ENCODE results near the gene NDUFS1. TPM values are rescaled to one million over a fixed set of nuclear protein-coding genes. Genes with fewer than 3 reads are reported as not detected.
"Not testable (repeated sequence)": the region's sequence is repeated elsewhere in the genome, so short reads cannot be mapped to it uniquely, and the experiment has no call there.

Gene NDUFS1
- total RNA-seq, 1 donor from 2014 or later, result 33.6 TPM

DNA sequence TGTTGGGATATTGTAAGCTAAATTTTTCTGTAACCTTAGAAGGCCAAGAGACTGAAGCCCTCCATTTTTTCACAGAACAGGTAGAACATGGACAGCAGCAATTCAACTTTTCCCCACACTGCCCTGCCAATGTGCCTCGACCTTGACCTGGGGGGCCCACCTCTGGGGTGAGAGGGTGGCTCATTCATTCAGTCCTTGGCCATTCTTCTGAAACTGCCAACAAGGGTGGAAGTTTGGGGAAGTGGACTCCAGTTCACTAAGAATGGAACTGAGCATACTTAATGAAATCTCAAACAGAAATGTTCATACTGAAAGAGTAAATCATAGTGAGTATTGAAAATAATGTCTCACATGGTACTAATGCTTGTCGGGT lies 1.5 kb upstream of the NDUFS1 start:
- Histone ChIP-seq H3K4me1 (peaks cover 37% of the 10 kb centered on the region), H3K9me3 (no peaks in the 10 kb centered on the region), H3K36me3 (peaks cover 0 to 28% of the 10 kb centered on the region in 2 donors), H3K27ac (no peak overlapping the region), H3K27me3 (no peaks in the 10 kb centered on the region), H3K4me3 (peak overlapping the region; percentile 86 to 88)
- TF ChIP-seq, protein P1, sequence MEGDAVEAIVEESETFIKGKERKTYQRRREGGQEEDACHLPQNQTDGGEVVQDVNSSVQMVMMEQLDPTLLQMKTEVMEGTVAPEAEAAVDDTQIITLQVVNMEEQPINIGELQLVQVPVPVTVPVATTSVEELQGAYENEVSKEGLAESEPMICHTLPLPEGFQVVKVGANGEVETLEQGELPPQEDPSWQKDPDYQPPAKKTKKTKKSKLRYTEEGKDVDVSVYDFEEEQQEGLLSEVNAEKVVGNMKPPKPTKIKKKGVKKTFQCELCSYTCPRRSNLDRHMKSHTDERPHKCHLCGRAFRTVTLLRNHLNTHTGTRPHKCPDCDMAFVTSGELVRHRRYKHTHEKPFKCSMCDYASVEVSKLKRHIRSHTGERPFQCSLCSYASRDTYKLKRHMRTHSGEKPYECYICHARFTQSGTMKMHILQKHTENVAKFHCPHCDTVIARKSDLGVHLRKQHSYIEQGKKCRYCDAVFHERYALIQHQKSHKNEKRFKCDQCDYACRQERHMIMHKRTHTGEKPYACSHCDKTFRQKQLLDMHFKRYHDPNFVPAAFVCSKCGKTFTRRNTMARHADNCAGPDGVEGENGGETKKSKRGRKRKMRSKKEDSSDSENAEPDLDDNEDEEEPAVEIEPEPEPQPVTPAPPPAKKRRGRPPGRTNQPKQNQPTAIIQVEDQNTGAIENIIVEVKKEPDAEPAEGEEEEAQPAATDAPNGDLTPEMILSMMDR (IDR thresholded peaks at IDR 0.05), result no peak
- TF ChIP-seq POLR2AphosphoS5 (IDR thresholded peaks at IDR 0.05; ENCODE audit: insufficient read depth in 1 of 2, low read depth in 1 of 2), result no peak
- no peak for TF ChIP-seq POLR2A (IDR thresholded peaks at IDR 0.05)
- DNase-seq (ENCODE audit: extremely low spot score in 2 of 2), result no peak
- intact Hi-C loops (cut with DNase I), result no loop called here

- Histone ChIP-seq H3K9me3 (no peaks in the 10 kb centered on the region), H3K36me3 (peaks cover 0 to 28% of the 10 kb centered on the region in 2 donors), H3K27me3 (no peaks in the 10 kb centered on the region), H3K27ac (peak overlapping the region; percentile 94), H3K4me3 (peak overlapping the region; percentile 86 to 88), H3K4me1 (peaks cover 38% of the 10 kb centered on the region)
- DNase-seq (ENCODE audit: extremely low spot score in 2 of 2), result no peak
- intact Hi-C loops (cut with DNase I), result no loop called here
- TF ChIP-seq POLR2AphosphoS5 (IDR thresholded peaks at IDR 0.05; ENCODE audit: insufficient read depth in 1 of 2, low read depth in 1 of 2) (no peak), POLR2A (IDR thresholded peaks at IDR 0.05) (no peak)
- TF ChIP-seq, protein P1 (IDR thresholded peaks at IDR 0.05), result no peak
Measured at GRCh38 chr2:206160125-206160806, 1.0 kb upstream of the NDUFS1 start.

DNA sequence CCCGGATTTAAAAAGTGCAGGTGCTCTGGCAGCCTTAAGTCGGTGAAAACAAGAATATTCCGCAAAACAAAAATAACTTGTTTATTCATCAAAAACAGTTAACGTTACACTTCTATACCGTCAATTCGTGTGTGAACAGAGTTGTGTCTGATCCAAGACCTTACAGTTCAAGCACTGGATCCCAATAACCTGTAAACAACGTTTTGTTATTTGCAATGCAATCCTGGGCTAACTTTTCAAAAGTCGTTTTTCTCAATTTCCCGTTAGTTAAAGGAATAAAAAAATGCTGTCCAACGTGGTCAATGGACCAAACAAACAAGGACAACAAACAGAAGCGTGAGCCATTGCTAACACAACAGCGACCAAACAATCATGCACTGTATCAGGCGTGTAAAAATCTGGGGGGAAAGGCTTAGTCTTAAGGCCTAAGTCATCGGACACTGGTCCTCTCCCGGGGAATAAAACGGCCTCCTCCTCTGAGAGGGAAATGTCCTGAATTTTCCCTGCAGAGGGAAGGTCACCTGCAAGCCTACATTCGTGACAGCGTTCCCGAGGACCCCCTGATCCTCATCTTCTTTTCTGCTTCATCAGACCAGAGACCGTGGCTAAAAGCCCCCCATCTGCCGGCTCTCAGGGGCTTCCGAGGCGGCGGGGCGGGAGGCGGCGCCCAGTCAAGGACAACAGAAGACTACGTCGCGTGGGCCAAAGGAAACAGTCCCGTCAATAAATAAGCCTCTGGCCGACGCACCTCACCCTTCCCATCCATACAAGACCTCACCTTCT lies 490 bp downstream of the NDUFS1 start:
- no peaks in the 10 kb centered on the region for H3K9me3 ChIP-seq
- peaks cover 38% of the 10 kb centered on the region for H3K4me1 ChIP-seq
- no peak for TF ChIP-seq POLR2A (IDR thresholded peaks at IDR 0.05)
- TF ChIP-seq POLR2AphosphoS5 (IDR thresholded peaks at IDR 0.05; ENCODE audit: insufficient read depth in 1 of 2, low read depth in 1 of 2), result no peak
- TF ChIP-seq, protein P1 (IDR thresholded peaks at IDR 0.05), result no peak
- intact Hi-C loops (cut with DNase I), result loop anchor here (5.0 kb wide), 1 partner anchor 76 kb away; no protein-coding TSS in a partner anchor
- H3K4me3 ChIP-seq, result peak overlapping the region; percentile 86 to 88
- peak overlapping the region; percentile 94 for H3K27ac ChIP-seq
- peaks cover 0 to 28% of the 10 kb centered on the region in 2 donors for H3K36me3 ChIP-seq
- no peak for DNase-seq (ENCODE audit: extremely low spot score in 2 of 2)
- H3K27me3 ChIP-seq, result no peaks in the 10 kb centered on the region

DNA sequence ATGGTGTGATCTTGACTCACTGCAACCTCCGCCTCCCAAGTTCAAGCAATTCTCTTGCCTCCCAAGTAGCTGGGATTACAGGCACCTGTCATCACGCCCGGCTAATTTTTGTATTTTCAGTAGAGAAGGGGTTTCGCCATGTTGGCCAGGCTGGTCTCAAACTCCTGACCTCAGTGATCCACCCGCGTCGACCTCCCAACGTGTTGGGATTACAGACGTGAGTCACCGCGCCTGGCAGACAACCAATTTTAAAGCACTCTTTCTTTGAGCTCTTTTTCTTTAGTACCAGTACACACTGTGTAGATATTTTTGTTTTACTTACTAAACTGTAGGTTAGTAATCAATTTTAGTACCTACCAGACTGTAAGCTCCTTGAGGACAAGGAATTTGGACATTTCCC lies 2.2 kb downstream of the NDUFS1 start:
- not testable (repeated sequence) for DNase-seq (ENCODE audit: extremely low spot score in 2 of 2); H3K27ac ChIP-seq; H3K9me3 ChIP-seq; H3K4me3 ChIP-seq; H3K27me3 ChIP-seq
- Histone ChIP-seq H3K4me1 (peaks cover 38% of the 10 kb centered on the region), H3K36me3 (peaks cover 0 to 18% of the 10 kb centered on the region in 2 donors)
- intact Hi-C loops (cut with DNase I), result loop anchor here (5.0 kb wide), 1 partner anchor 75 kb away; no protein-coding TSS in a partner anchor

DNA sequence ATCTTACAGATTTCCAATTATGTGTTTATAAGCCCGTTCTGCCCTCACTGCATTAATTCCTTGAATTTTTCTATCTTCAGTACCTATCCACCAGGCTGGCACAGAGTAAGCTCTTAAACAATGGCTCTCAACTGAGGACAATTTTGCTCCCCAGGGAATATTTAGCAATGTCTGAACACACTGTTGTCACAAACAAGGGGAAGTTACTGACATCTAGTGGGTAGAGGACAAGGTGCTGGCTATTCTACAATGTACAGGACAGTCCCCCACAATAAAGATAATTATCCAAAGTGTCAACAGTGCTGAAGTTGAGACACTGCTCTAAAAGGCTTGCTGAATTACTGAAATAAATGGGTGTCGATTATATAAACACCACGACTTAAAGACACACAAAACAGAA lies 5.0 kb downstream of the NDUFS1 start:
- no peak for DNase-seq (ENCODE audit: extremely low spot score in 2 of 2)
- Histone ChIP-seq H3K36me3 (peaks cover 0 to 23% of the 10 kb centered on the region in 2 donors), H3K4me3 (no peak overlapping the region), H3K9me3 (no peaks in the 10 kb centered on the region), H3K4me1 (peaks cover 28% of the 10 kb centered on the region), H3K27me3 (no peaks in the 10 kb centered on the region), H3K27ac (no peak overlapping the region)
- TF ChIP-seq POLR2AphosphoS5 (IDR thresholded peaks at IDR 0.05; ENCODE audit: insufficient read depth in 1 of 2, low read depth in 1 of 2), result no peak
- TF ChIP-seq, protein P1 (IDR thresholded peaks at IDR 0.05), result no peak
- TF ChIP-seq POLR2A (IDR thresholded peaks at IDR 0.05), result no peak
- intact Hi-C loops (cut with DNase I), result no loop called here
